HFF-Myc (cell line): ENCODE results near the gene OGG1.

ENCODE experiments used
- DNase-seq: peaks from one replicate; pipeline ENCODE4 v3.0.0-alpha.2; 2011; ENCODE audit warnings: low read depth; ENCODE audit errors: extremely low read depth
- H3K4me3 ChIP-seq: replicated peaks from 2 replicates; pipeline ENCODE4 v1.5.1; 2011; ENCODE audit warnings: low read depth, mild to moderate bottlenecking, control low read depth, low read length
- TF ChIP-seq, protein P1 (sequence below): IDR thresholded peaks from 2 replicates; pipeline ENCODE4 v1.5.1; 2012; ENCODE audit warnings: mild to moderate bottlenecking, low read depth, low read length, control low read depth; ENCODE audit errors: missing control alignments

Gene OGG1

GRCh38 chr3:9794400-9794799 is 44.6 kb downstream of the OGG1 start:
- TF ChIP-seq, protein P1, sequence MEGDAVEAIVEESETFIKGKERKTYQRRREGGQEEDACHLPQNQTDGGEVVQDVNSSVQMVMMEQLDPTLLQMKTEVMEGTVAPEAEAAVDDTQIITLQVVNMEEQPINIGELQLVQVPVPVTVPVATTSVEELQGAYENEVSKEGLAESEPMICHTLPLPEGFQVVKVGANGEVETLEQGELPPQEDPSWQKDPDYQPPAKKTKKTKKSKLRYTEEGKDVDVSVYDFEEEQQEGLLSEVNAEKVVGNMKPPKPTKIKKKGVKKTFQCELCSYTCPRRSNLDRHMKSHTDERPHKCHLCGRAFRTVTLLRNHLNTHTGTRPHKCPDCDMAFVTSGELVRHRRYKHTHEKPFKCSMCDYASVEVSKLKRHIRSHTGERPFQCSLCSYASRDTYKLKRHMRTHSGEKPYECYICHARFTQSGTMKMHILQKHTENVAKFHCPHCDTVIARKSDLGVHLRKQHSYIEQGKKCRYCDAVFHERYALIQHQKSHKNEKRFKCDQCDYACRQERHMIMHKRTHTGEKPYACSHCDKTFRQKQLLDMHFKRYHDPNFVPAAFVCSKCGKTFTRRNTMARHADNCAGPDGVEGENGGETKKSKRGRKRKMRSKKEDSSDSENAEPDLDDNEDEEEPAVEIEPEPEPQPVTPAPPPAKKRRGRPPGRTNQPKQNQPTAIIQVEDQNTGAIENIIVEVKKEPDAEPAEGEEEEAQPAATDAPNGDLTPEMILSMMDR, result no peak
- no peak for DNase-seq
- H3K4me3 ChIP-seq, result peak overlapping the region; percentile 81

- no peak for DNase-seq
- H3K4me3 ChIP-seq, result no peak overlapping the region
- TF ChIP-seq, protein P1, result no peak
These were observed 45.5 kb downstream of the OGG1 start for GRCh38 chr3:9795207-9795606.

DNA sequence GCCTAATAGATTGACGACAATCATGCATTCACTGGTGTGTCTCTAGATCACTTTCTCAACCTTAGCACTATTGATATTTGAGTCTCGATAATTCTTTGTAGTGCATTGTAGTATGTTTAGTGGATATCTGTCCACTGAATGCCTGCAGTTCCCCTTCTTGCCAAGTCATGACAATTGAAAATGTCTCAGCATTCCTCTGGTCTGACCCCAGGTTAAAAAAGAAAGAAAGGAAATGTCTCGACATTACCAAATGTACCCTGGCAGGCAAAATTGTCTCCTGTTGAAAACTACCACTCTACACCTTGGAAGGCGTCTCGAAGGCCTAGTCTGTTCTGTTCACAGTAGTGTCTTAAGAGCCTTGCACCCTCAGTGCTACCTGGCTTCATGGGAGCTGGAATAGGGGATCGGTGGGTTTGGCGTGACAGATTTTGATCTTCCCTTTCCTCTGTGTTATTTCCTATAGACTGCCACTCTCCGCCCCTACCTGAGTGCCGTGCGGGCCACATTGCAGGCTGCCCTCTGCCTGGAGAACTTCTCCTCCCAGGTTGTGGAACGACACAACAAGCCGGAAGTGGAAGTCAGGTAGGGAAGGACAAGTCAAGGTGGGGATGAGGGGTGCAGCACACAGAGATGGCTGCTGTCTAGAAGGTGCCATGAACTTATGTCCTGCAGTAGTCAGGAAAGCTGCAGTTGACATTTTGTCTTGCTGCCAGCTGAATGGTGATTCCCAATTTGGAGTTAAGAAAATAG is 47.6 kb downstream of the OGG1 start:
- DNase-seq, result no peak
- no peak overlapping the region for H3K4me3 ChIP-seq
- TF ChIP-seq, protein P1, result no peak

- TF ChIP-seq, protein P1, result peak; percentile 36
- DNase-seq, result no peak
- no peak overlapping the region for H3K4me3 ChIP-seq
These were observed 50.8 kb downstream of the OGG1 start for GRCh38 chr3:9800529-9800928.

DNA sequence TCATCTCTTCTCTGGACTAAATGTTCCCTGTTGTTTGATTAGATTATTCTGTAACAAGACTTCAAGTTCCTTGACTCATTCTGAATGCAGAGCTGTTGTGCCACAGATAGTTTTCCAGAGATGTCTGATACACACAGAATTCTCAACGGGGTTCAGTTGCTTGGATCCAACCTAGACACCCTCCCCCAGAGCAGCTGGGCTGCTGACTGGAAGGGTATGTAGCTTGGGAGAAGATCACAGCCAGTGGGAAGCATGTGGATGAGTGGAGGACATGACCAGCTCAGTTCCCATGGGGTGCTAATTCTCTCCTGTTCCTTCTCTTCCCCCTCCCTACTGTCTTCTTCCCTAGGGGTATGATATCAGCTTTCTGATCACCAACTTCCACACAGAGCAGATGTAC is 53.7 kb downstream of the OGG1 start:
- TF ChIP-seq, protein P1, result no peak

DNA sequence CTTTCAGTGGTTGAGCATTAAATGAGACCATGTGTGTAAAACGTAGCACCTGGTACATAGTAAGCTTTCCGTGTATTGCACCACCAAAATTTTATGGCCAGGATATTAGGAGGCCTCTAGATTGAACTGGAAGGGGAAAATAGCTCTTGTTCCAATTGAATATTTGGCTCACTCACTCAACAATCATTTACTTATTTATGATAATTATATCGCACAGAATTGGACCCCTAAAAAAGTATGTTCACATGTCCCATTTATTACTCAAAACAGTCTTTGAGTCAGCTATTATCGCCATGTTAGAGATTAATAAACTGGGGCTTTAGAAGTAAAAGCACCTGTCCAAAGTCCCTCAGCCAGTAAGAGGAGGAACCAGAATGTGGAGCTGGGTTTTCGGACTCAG is 55.2 kb downstream of the OGG1 start:
- no peak overlapping the region for H3K4me3 ChIP-seq
- TF ChIP-seq, protein P1, result no peak
- DNase-seq, result no peak

More for the DNA sequence above, 53.7 kb downstream of the OGG1 start:
- DNase-seq, result no peak
- no peak overlapping the region for H3K4me3 ChIP-seq

DNA sequence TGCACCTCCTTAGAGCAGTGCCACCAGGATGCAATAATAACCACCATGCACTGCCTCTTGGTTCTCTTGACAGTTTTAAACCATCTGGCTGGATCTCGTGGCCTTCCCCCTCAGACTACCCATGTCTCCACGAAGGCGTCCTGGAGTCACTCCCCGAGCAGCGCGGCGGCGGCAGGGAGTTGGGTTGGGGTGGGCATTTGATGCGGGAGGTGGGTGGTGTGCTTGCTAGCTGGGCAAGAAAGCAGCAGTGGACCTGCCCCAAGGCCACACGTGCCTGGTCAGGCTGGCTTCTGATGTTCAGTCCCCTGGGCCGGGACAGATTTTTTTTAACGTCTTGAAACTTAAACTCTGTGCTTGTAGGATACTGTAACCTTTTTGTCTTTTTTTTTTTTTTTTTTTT is 56.4 kb downstream of the OGG1 start:
- no peak overlapping the region for H3K4me3 ChIP-seq
- TF ChIP-seq, protein P1, result no peak
- DNase-seq, result no peak
